ENCODE data around the gene KRT34. TPM values are rescaled to one million over a fixed set of nuclear protein-coding genes. Genes with fewer than 3 reads are reported as not detected.

KRT34 gene
- total RNA-seq, 1 experiment from 2014 or later = not detected

GRCh38 chr17:41404024-41404671, 22.0 kb upstream of the KRT34 start:
- DNase-seq (ENCODE audit: low read depth, low spot score) = peak; percentile 99
- Histone ChIP-seq H3K9me2 (ENCODE audit: insufficient read depth) (no peaks in the 10 kb centered on the region), H3K9me3 (ENCODE audit: control insufficient read depth in 1 of 2, insufficient read depth in 1 of 2, low read depth in 1 of 2, low read length in 2 of 2) (peaks cover 0 to 3% of the 10 kb centered on the region in 2 experiments; a peak in 1 of 4 replicates), H3K9ac (ENCODE audit: low read length) (peak overlapping the region; percentile 60), H3K79me2 (ENCODE audit: insufficient read depth, low read length) (no peaks in the 10 kb centered on the region), H2AFZ (ENCODE audit: low read depth, low read length, poor library complexity, severe bottlenecking) (no peak overlapping the region), H3K27ac (ENCODE audit: low read depth, low read length) (peak overlapping the region; percentile 78), H3K4me3 (replicated peaks in 1 of 2; ENCODE audit: low read depth in 1 of 2, low read length in 2 of 2) (no peak overlapping the region), H3K4me1 (ENCODE audit: control insufficient read depth in 1 of 2, insufficient read depth in 2 of 2, low read length in 2 of 2) (peaks cover 43 to 73% of the 10 kb centered on the region in 2 experiments), H4K20me1 (ENCODE audit: insufficient read depth) (no peaks in the 10 kb centered on the region), H3K27me3 (ENCODE audit: insufficient read depth, low read length) (no peaks in the 10 kb centered on the region), H3K4me2 (ENCODE audit: low read length) (peak overlapping the region; percentile 60), H3K36me3 (ENCODE audit: control insufficient read depth in 1 of 2, insufficient read depth in 2 of 2, low read length in 2 of 2) (peaks cover 0 to 4% of the 10 kb centered on the region in 2 experiments; a peak in 1 of 4 replicates)
- RAD21 ChIA-PET (ENCODE audit: low non-redundant PET in 1 of 2, low total read pairs in 2 of 2, uncharacterized antibody in 2 of 2, unreplicated experiment in 2 of 2) = interaction anchor here (1.0 to 2.3 kb wide), 7 partner anchors 92 to 494 kb away, joined by 3 to 7 read pairs (median 5); no protein-coding TSS in a partner anchor
- intact Hi-C loops (cut with micrococcal nuclease) = loop anchor here (1.0 to 10.0 kb wide), 4 partner anchors 145 to 599 kb away; no protein-coding TSS in a partner anchor
- no TSS peak for BruUV-seq (replicated peaks)
- CTCF ChIA-PET = interaction anchor here (1.1 to 2.9 kb wide), 5 partner anchors 14 to 259 kb away, joined by 3 to 16 read pairs (median 7); no protein-coding TSS in a partner anchor
- ATAC-seq = peak; percentile 84
- POLR2A ChIA-PET = interaction anchor here (0.8 to 1.9 kb wide), 7 partner anchors 9 to 145 kb away, joined by 3 to 5 read pairs (median 3); partner anchors contain the start of gene KRT19
- peak; percentile 81 for TF ChIP-seq MAX (IDR thresholded peaks at IDR 0.05)
- peak; percentile 62 for TF ChIP-seq YY1 (IDR thresholded peaks at IDR 0.05; ENCODE audit: extremely low read depth, insufficient replicate concordance, low read depth, low read length)
- peak; percentile 100 for TF ChIP-seq JUND (IDR thresholded peaks at IDR 0.05)
- peak; percentile 100 for TF ChIP-seq SP1 (IDR thresholded peaks at IDR 0.05; ENCODE audit: low read depth)
- TF ChIP-seq EGR1 (IDR thresholded peaks at IDR 0.05; ENCODE audit: low read depth) = peak; percentile 70
- no peak; the same call in 1 of the 2 replicates for TF ChIP-seq ATF3 (IDR thresholded peaks at IDR 0.05)
- peak; percentile 98 for TF ChIP-seq CEBPB (IDR thresholded peaks at IDR 0.05; ENCODE audit: low read depth)
- TF ChIP-seq SIN3A (IDR thresholded peaks at IDR 0.05; ENCODE audit: low read depth) = peak; percentile 94; the same call in 1 of the 2 replicates
- TF ChIP-seq REST (IDR thresholded peaks at IDR 0.05; ENCODE audit: low read depth) = no peak
- TF ChIP-seq CTCF (IDR thresholded peaks at IDR 0.05 in 2 of 3, conservative IDR thresholded peaks at IDR 0.05 in 1 of 3; ENCODE audit: borderline replicate concordance in 1 of 3, insufficient read depth in 1 of 3, low read depth in 2 of 3, low read length in 2 of 3) = no peak
- peak; percentile 56 for TF ChIP-seq RAD21 (IDR thresholded peaks at IDR 0.05; ENCODE audit: low read depth)
- no peak for TF ChIP-seq POLR2A (IDR thresholded peaks at IDR 0.05; ENCODE audit: borderline replicate concordance, extremely low read depth, insufficient read depth, insufficient read length)
- peak; percentile 100 for TF ChIP-seq FOSL1 (IDR thresholded peaks at IDR 0.05; ENCODE audit: low read depth)
- peak; percentile 60 for TF ChIP-seq POLR2AphosphoS5 (IDR thresholded peaks at IDR 0.05; ENCODE audit: low read depth, low read length)
- no peak for TF ChIP-seq ZBTB33 (IDR thresholded peaks at IDR 0.05; ENCODE audit: extremely low read depth, insufficient replicate concordance, low read length)
- TF ChIP-seq TCF7L2 (IDR thresholded peaks at IDR 0.05; ENCODE audit: borderline replicate concordance, extremely low read depth, insufficient read depth, insufficient read length) = peak; percentile 100
- TF ChIP-seq CBX3 (IDR thresholded peaks at IDR 0.05; ENCODE audit: low read depth) = peak; percentile 93; the same call in 1 of the 2 replicates
- no peak for TF ChIP-seq EZH2phosphoT487 (IDR thresholded peaks at IDR 0.05; ENCODE audit: borderline replicate concordance)

Data from HCT116 (cell line).